ENCODE measurements around the gene SDC1.

Gene SDC1

GRCh38 chr2:20219763-20220380, 5.1 kb downstream of the SDC1 start:
- no peak overlapping the region for H3K4me3 ChIP-seq (ENCODE audit: low read depth in 1 of 2, low read length in 2 of 2)
- no peak overlapping the region for H3K27ac ChIP-seq (ENCODE audit: low read length)
- H3K9ac ChIP-seq (ENCODE audit: low read depth, low read length), result no peak overlapping the region
- no peak overlapping the region for H2AFZ ChIP-seq (ENCODE audit: low read depth, low read length)
- no peaks in the 10 kb centered on the region for H3K79me2 ChIP-seq (ENCODE audit: insufficient read depth, low read length)
- H3K9me3 ChIP-seq (ENCODE audit: insufficient read depth, low read length, severe bottlenecking), result no peaks in the 10 kb centered on the region
- H3K27me3 ChIP-seq (ENCODE audit: insufficient read depth, low read length, poor library complexity), result no peaks in the 10 kb centered on the region
- no peak overlapping the region for H3K4me2 ChIP-seq (ENCODE audit: insufficient read depth, low read length)
- no peaks in the 10 kb centered on the region for H3K36me3 ChIP-seq (ENCODE audit: insufficient read depth, low read length)
- no peak for TF ChIP-seq EZH2 (IDR thresholded peaks at IDR 0.05; ENCODE audit: borderline replicate concordance, low read depth, low read length, severe bottlenecking)
- no peak for TF ChIP-seq CTCF (IDR thresholded peaks at IDR 0.05; ENCODE audit: borderline replicate concordance, extremely low read depth, low read length, poor library complexity, severe bottlenecking)
- H3K4me1 ChIP-seq (ENCODE audit: insufficient read depth, low read length), result no peaks in the 10 kb centered on the region
- no peak for ATAC-seq (ENCODE audit: insufficient read depth, low read depth)
- H4K20me1 ChIP-seq (ENCODE audit: insufficient read depth, low read length), result no peaks in the 10 kb centered on the region
- DNase-seq, result no peak

- Histone ChIP-seq H3K4me3 (ENCODE audit: low read depth in 1 of 2, low read length in 2 of 2) (no peak overlapping the region), H3K36me3 (ENCODE audit: insufficient read depth, low read length) (no peaks in the 10 kb centered on the region), H3K4me2 (ENCODE audit: insufficient read depth, low read length) (no peak overlapping the region), H4K20me1 (ENCODE audit: insufficient read depth, low read length) (no peaks in the 10 kb centered on the region), H3K79me2 (ENCODE audit: insufficient read depth, low read length) (no peaks in the 10 kb centered on the region), H2AFZ (ENCODE audit: low read depth, low read length) (no peak overlapping the region), H3K4me1 (ENCODE audit: insufficient read depth, low read length) (no peaks in the 10 kb centered on the region), H3K9me3 (ENCODE audit: insufficient read depth, low read length, severe bottlenecking) (no peaks in the 10 kb centered on the region), H3K27me3 (ENCODE audit: insufficient read depth, low read length, poor library complexity) (no peaks in the 10 kb centered on the region), H3K9ac (ENCODE audit: low read depth, low read length) (no peak overlapping the region), H3K27ac (ENCODE audit: low read length) (no peak overlapping the region)
- no peak for ATAC-seq (ENCODE audit: insufficient read depth, low read depth)
- no peak for DNase-seq
- TF ChIP-seq CTCF (IDR thresholded peaks at IDR 0.05; ENCODE audit: borderline replicate concordance, extremely low read depth, low read length, poor library complexity, severe bottlenecking), result no peak
Measured at GRCh38 chr2:20218331-20219320, 6.3 kb downstream of the SDC1 start.

GRCh38 chr2:20217041-20217970, 7.6 kb downstream of the SDC1 start:
- Histone ChIP-seq H3K4me3 (ENCODE audit: low read depth in 1 of 2, low read length in 2 of 2) (no peak overlapping the region), H3K4me2 (ENCODE audit: insufficient read depth, low read length) (no peak overlapping the region), H3K27ac (ENCODE audit: low read length) (no peak overlapping the region), H3K9me3 (ENCODE audit: insufficient read depth, low read length, severe bottlenecking) (no peaks in the 10 kb centered on the region), H3K4me1 (ENCODE audit: insufficient read depth, low read length) (no peaks in the 10 kb centered on the region), H3K79me2 (ENCODE audit: insufficient read depth, low read length) (no peaks in the 10 kb centered on the region), H4K20me1 (ENCODE audit: insufficient read depth, low read length) (0 out of 2 replicates have a peak, but pooled peaks cover 6% of the 10 kb centered on the region), H2AFZ (ENCODE audit: low read depth, low read length) (no peak overlapping the region), H3K27me3 (ENCODE audit: insufficient read depth, low read length, poor library complexity) (peaks cover 4% of the 10 kb centered on the region), H3K36me3 (ENCODE audit: insufficient read depth, low read length) (no peaks in the 10 kb centered on the region), H3K9ac (ENCODE audit: low read depth, low read length) (no peak overlapping the region)
- ATAC-seq (ENCODE audit: insufficient read depth, low read depth) (no peak), DNase-seq (no peak)
- TF ChIP-seq EZH2 (IDR thresholded peaks at IDR 0.05; ENCODE audit: borderline replicate concordance, low read depth, low read length, severe bottlenecking), result no peak
- no peak for TF ChIP-seq CTCF (IDR thresholded peaks at IDR 0.05; ENCODE audit: borderline replicate concordance, extremely low read depth, low read length, poor library complexity, severe bottlenecking)
